ENCODE measurements around the gene CHRD. TPM values are rescaled to one million over a fixed set of nuclear protein-coding genes. Genes with fewer than 3 reads are reported as not detected.
"Not testable (repeated sequence)": the region's sequence is repeated elsewhere in the genome, so short reads cannot be mapped to it uniquely, and the experiment has no call there.

CHRD gene
- total and polyA plus RNA-seq, 5 experiments from 2014 or later: not detected

GRCh38 chr3:184338511-184338945, 41.3 kb upstream of the CHRD start:
- Mint-ChIP-seq H3K4me1 (peaks cover 19 to 43% (median 39%) of the 10 kb centered on the region in 4 donors), H3K36me3 (peaks cover 0 to 22% (median 3%) of the 10 kb centered on the region in 3 donors), H3K9me3 (no peaks in the 10 kb centered on the region), H3K27ac (peak overlapping the region in 3 of 10 donors; percentile 24 to 98 (median 97)), H3K4me3 (peak overlapping the region in 4 of 10 donors; percentile 15 to 36 (median 30)), H3K27me3 (no peaks in the 10 kb centered on the region)
- ATAC-seq: no peak
- POLR2A ChIA-PET: interaction anchor here (0.6 to 3.0 kb wide), 2 partner anchors 23 to 38 kb away, joined by 3 to 15 read pairs; partner anchors contain the start of genes CLCN2 and POLR2H
- peak in 2 of 10 donors; percentile 13 to 27 for DNase-seq

DNA sequence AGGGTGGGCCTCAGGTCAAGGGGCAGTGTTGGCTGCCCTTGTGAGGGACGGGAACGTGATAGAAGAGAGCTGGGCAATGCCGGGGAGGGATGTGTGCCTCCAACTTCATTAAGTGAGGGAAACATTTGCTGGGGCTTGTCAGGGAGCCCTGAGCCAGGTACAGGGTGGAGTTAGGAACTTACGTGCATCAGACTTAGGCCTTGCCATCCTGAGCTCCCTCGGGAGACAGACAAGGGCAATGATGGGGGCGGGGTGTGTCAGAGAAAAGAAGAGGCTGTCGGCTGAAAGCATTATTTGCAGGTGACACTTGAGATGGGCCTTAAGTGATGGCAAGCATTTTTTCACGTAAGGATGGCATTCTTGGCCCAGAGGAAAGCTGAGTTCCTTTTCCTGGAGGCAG, 40.9 kb upstream of the CHRD start:
- Mint-ChIP-seq H3K36me3 (peaks cover 0 to 17% (median 3%) of the 10 kb centered on the region in 3 donors), H3K27me3 (no peaks in the 10 kb centered on the region), H3K27ac (peak overlapping the region in 1 of 10 donors; percentile 32), H3K4me3 (peak overlapping the region in 2 of 10 donors; percentile 15 to 33), H3K4me1 (peaks cover 16 to 38% (median 35%) of the 10 kb centered on the region in 4 donors), H3K9me3 (no peaks in the 10 kb centered on the region)
- ATAC-seq (no peak), DNase-seq (no peak)
- POLR2A ChIA-PET: interaction anchor here (3.0 kb wide), 1 partner anchor 22 kb away, joined by 15 read pairs; the partner anchor contains the start of genes CLCN2 and POLR2H

DNA sequence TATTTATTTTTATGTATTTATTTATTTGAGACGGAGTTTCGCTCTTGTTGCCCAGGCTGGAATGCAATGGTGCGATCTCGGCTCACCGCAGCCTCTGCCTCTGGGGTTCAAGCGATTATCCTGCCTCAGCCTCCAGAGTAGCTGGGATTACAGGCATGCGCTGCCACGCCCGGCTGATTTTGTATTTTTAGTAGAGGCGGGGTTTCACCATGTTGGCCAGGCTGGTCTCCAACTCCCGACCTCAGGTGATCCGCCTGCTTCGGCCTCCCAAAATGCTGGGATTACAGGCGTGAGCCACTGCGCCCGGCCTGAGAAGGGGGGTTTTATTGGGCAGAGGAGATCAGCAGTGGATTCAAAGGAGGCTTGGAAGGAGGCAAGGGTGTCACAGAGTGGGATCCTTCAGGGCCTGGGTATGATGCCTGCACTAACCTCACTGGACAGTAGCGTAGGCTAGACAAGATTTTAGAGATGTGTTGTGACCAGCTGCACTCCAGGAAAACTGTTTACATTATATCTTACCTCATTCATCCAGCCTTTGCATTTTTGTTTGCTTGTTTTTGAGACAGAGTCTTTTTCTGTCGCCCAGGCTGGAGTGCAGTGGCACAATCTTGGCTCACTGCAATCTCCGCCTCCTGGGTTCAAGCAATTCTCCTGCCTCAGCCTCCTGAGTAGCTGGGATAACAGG, 40.3 kb upstream of the CHRD start:
- Mint-ChIP-seq H3K36me3 (peaks cover 0 to 12% (median 3%) of the 10 kb centered on the region in 3 donors), H3K4me1 (peaks cover 15 to 32% (median 31%) of the 10 kb centered on the region in 4 donors)
- POLR2A ChIA-PET: interaction anchor here (3.0 kb wide), 1 partner anchor 21 kb away, joined by 15 read pairs; the partner anchor contains the start of genes CLCN2 and POLR2H
- not testable (repeated sequence) for DNase-seq, H3K9me3 Mint-ChIP-seq, H3K27me3 Mint-ChIP-seq, H3K27ac Mint-ChIP-seq, ATAC-seq, H3K4me3 Mint-ChIP-seq

DNA sequence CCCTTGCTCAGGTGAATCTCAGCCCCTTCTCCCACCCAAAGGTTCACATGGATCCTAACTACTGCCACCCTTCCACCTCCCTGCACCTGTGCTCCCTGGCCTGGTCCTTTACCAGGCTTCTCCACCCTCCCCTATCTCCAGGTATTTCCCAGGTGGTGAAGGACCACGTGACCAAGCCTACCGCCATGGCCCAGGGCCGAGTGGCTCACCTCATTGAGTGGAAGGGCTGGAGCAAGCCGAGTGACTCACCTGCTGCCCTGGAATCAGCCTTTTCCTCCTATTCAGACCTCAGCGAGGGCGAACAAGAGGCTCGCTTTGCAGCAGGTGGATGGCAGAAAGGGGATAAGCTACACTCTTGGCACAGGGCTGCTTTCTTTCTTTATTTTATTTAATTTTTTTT, 37.9 kb upstream of the CHRD start:
- Mint-ChIP-seq H3K36me3 (peaks cover 0 to 8% (median 3%) of the 10 kb centered on the region in 3 donors), H3K4me1 (peaks cover 13 to 19% (median 17%) of the 10 kb centered on the region in 4 donors), H3K27ac (no peak overlapping the region), H3K4me3 (peak overlapping the region in 1 of 10 donors; percentile 45), H3K9me3 (no peaks in the 10 kb centered on the region), H3K27me3 (no peaks in the 10 kb centered on the region)
- no peak for DNase-seq
- POLR2A ChIA-PET: no interaction called here
- ATAC-seq: no peak

DNA sequence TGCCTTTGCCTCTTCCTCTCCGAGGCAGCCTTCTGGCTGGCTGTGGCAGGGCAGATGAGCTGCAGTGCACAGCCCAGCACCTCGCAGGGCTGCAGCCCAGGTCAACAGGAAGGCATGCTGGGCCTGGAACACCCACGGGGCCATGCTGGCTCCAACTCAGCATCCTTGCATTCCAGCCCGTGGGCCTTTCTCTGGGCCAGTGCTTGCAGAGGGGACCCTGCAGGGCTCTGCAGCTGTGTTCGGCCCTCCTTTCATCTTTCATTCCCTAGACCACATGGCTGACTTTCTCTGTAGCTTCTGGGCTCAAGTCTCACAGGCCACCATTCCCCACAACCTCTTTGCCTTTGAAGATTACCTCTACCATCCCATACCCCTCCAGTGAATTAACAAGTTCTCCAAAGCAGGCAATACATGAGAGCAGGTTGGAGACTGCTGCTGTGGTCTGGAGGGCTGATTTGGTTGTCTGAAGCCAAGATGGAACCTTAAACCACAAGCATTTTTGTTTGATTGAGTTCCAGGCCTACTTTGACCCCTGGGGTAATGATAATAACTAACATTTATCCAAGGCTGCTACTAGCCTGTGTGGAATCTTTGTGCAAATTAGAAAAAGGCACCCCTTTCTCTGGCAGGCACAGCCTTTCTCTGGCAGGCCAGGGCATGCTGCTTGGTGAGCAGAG, 36.5 kb upstream of the CHRD start:
- H3K36me3 Mint-ChIP-seq: peaks cover 0 to 8% (median 3%) of the 10 kb centered on the region in 3 donors
- no peaks in the 10 kb centered on the region for H3K27me3 Mint-ChIP-seq
- no peak overlapping the region for H3K4me3 Mint-ChIP-seq
- POLR2A ChIA-PET: no interaction called here
- no peaks in the 10 kb centered on the region for H3K9me3 Mint-ChIP-seq
- ATAC-seq (no peak), DNase-seq (no peak)
- H3K27ac Mint-ChIP-seq: no peak overlapping the region
- H3K4me1 Mint-ChIP-seq: peaks cover 0 to 8% (median 4%) of the 10 kb centered on the region in 4 donors

- H3K36me3 Mint-ChIP-seq: peaks cover 0 to 8% (median 3%) of the 10 kb centered on the region in 3 donors
- no peaks in the 10 kb centered on the region for H3K9me3 Mint-ChIP-seq
- POLR2A ChIA-PET: no interaction called here
- H3K4me1 Mint-ChIP-seq: peaks cover 0 to 6% (median 0%) of the 10 kb centered on the region in 4 donors
- no peak overlapping the region for H3K4me3 Mint-ChIP-seq
- DNase-seq: no peak
- H3K27ac Mint-ChIP-seq: no peak overlapping the region
- ATAC-seq: no peak
- H3K27me3 Mint-ChIP-seq: no peaks in the 10 kb centered on the region
These were observed 35.1 kb upstream of the CHRD start for GRCh38 chr3:184344579-184345316.

GRCh38 chr3:184345317-184346144, 34.3 kb upstream of the CHRD start:
- Mint-ChIP-seq H3K27ac (peak overlapping the region in 2 of 10 donors; percentile 50 to 75), H3K4me1 (peaks cover 0 to 6% (median 0%) of the 10 kb centered on the region in 4 donors), H3K9me3 (no peaks in the 10 kb centered on the region), H3K27me3 (no peaks in the 10 kb centered on the region), H3K4me3 (no peak overlapping the region), H3K36me3 (peaks cover 0 to 8% (median 3%) of the 10 kb centered on the region in 3 donors)
- POLR2A ChIA-PET: no interaction called here
- ATAC-seq (no peak), DNase-seq (no peak)

DNA sequence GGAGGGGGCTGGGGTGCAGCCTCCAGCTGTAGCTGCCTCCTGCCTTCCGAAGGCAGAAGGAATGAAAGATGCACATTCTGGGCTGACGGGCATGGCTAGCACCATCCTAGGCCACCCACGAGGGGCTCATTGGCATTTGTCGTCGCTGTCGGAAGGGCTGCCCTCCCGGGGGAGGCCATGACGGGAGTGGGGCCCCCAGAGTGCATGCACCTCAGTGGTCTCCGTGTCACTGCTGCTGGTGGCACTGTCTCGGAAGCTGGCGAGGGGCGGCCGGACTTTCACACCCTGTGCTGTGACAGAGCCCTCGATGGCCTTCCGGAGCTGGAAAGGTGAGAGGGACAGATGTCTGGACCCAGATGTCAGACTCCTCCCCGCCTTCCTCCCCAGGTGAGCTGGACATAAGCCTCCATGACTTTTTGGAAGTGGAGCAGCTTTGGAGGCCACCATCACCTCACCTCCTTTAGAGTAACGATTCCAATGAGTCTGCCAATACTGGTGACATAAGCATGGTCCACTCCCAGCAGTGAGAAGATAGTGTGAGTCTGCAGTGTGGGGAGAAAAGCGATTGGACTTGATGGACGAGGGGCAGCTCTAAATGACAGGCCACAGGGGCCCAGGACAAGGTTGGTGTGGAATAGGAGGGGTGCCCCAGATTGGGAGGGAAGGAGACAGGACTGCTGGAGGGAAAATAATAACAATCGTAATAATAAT, 33.2 kb upstream of the CHRD start:
- Mint-ChIP-seq H3K9me3 (no peaks in the 10 kb centered on the region), H3K4me1 (peaks cover 0 to 6% (median 0%) of the 10 kb centered on the region in 4 donors), H3K36me3 (peaks cover 0 to 8% (median 3%) of the 10 kb centered on the region in 3 donors), H3K27me3 (no peaks in the 10 kb centered on the region), H3K27ac (peak overlapping the region in 2 of 10 donors; percentile 6 to 23), H3K4me3 (no peak overlapping the region)
- DNase-seq: no peak
- no peak for ATAC-seq
- POLR2A ChIA-PET: no interaction called here

DNA sequence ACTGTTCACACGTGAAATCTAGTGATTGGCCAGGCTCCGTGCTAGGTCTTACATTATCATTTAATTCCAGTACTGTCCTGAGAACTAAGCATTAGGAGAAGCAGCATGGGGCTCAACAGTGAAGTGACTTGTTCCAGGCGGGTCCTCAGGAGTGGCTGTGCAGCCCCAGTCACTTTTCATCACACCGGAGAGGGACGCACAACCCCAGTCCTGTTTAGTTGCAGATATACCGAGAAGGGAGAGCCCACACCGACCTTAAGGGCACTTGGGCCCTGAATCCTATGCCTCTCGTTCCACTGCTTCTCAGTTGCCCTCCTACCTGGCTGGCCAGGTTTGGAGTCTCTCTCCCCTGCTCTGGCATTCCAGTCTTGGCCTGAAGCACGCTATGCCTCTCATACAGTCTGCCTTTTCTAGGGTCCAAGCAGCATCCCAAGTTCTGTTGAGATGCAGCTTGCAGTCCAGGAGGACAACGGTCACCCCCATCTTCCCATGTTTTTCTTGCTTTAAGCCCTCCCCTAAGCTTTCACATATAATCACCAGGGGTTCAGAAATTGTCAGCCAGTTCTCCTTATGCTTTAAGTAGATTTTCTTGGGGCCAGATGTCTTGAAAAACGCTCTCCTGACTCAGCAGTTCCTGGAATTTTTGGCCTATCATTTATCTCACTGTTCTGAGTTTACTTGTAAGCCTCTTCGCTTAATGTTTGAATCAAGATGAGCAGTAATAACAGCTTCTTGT, 32.4 kb upstream of the CHRD start:
- Mint-ChIP-seq H3K27me3 (no peaks in the 10 kb centered on the region), H3K36me3 (peaks cover 0 to 7% (median 3%) of the 10 kb centered on the region in 3 donors), H3K4me3 (no peak overlapping the region), H3K27ac (no peak overlapping the region), H3K9me3 (no peaks in the 10 kb centered on the region), H3K4me1 (peaks cover 0 to 6% (median 0%) of the 10 kb centered on the region in 4 donors)
- no peak for ATAC-seq
- DNase-seq: no peak
- POLR2A ChIA-PET: no interaction called here

- DNase-seq: no peak
- Mint-ChIP-seq H3K4me1 (peaks cover 0 to 6% (median 0%) of the 10 kb centered on the region in 4 donors), H3K27ac (no peak overlapping the region), H3K9me3 (no peaks in the 10 kb centered on the region), H3K27me3 (no peaks in the 10 kb centered on the region), H3K4me3 (no peak overlapping the region), H3K36me3 (peaks cover 0 to 3% (median 0%) of the 10 kb centered on the region in 3 donors)
- ATAC-seq: no peak
- POLR2A ChIA-PET: no interaction called here
These were observed 31.8 kb upstream of the CHRD start for GRCh38 chr3:184348057-184348382.

Data from naive thymus-derived CD8-positive, alpha-beta T cell (primary cell).